HG03354 (cell line): ENCODE results near the gene GMPPB.

Source experiments
- ATAC-seq: cut with Tn5 transposase; IDR thresholded peaks from one replicate; pipeline ENCODE4 v1.9.1; 2021; ENCODE audit warnings: mild to moderate bottlenecking; ENCODE audit not compliant: unreplicated experiment, poor library complexity, severe bottlenecking

Gene GMPPB

GRCh38 chr3:49715611-49716121 lies 8.1 kb downstream of the GMPPB start:
- ATAC-seq = no peak

- ATAC-seq = no peak
Measured at GRCh38 chr3:49714728-49715550, 8.8 kb downstream of the GMPPB start.

GRCh38 chr3:49713336-49714105 lies 10.2 kb downstream of the GMPPB start:
- no peak for ATAC-seq

- ATAC-seq = no peak
Measured at GRCh38 chr3:49712631-49713317, 11.0 kb downstream of the GMPPB start.

- no peak for ATAC-seq
Measured at GRCh38 chr3:49712166-49712565, 11.6 kb downstream of the GMPPB start.

GRCh38 chr3:49711489-49711888 lies 12.3 kb downstream of the GMPPB start:
- ATAC-seq = no peak

- no peak for ATAC-seq
Measured at GRCh38 chr3:49709852-49710251, 13.9 kb downstream of the GMPPB start.

- ATAC-seq = no peak
Measured at GRCh38 chr3:49707113-49707480, 16.7 kb downstream of the GMPPB start.

GRCh38 chr3:49706456-49707112 lies 17.2 kb downstream of the GMPPB start:
- ATAC-seq = no peak

- no peak for ATAC-seq
Measured at GRCh38 chr3:49705390-49705960, 18.3 kb downstream of the GMPPB start.

- ATAC-seq = no peak
Measured at GRCh38 chr3:49704629-49705028, 19.1 kb downstream of the GMPPB start.

GRCh38 chr3:49703956-49704355 lies 19.8 kb downstream of the GMPPB start:
- no peak for ATAC-seq

- ATAC-seq = peak; percentile 67
Measured at GRCh38 chr3:49703443-49703927, 20.3 kb downstream of the GMPPB start.

GRCh38 chr3:49702672-49703071 lies 21.1 kb downstream of the GMPPB start:
- ATAC-seq = no peak

GRCh38 chr3:49701388-49702077 lies 22.2 kb downstream of the GMPPB start:
- no peak for ATAC-seq

- ATAC-seq = no peak
Measured at GRCh38 chr3:49700453-49701128, 23.2 kb downstream of the GMPPB start.

- no peak for ATAC-seq
Measured at GRCh38 chr3:49700014-49700413, 23.7 kb downstream of the GMPPB start.

GRCh38 chr3:49699281-49699979 lies 24.3 kb downstream of the GMPPB start:
- ATAC-seq = no peak
